NCI-H446 (cell line): ENCODE data around the gene ADCY9.

Source experiments
- DNase-seq, 2 experiments: peaks; one replicate each; lab custom pipeline; 2025; lab: John Stamatoyannopoulos, UW

The ADCY9 gene

DNA sequence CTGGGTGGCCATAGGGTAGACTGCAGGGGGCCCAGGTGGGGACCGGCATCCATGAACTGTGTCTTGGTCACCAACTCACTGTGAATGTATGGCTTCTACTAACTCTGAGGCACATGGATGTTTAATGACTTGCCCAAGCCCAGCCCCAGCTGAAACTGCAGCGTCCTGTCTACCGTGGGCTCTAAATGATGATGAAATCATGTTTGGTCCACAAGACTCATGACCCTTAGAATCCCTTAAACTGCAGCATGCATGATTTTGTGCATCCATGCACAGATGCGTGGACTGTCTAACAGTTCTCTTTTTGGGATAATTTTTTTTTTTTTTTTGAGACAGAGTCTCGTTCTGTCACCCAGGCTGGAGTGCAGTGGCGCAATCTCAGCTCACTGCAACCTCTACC is 203.3 kb downstream of the ADCY9 start:
- DNase-seq, result no peak
